Right hindlimb (tissue), 1 donor: ENCODE measurements around the gene STIM2.

ENCODE experiments used
- DNase-seq: peaks from one replicate; pipeline ENCODE4 v3.0.0-alpha.2; 2018

The STIM2 gene

DNA sequence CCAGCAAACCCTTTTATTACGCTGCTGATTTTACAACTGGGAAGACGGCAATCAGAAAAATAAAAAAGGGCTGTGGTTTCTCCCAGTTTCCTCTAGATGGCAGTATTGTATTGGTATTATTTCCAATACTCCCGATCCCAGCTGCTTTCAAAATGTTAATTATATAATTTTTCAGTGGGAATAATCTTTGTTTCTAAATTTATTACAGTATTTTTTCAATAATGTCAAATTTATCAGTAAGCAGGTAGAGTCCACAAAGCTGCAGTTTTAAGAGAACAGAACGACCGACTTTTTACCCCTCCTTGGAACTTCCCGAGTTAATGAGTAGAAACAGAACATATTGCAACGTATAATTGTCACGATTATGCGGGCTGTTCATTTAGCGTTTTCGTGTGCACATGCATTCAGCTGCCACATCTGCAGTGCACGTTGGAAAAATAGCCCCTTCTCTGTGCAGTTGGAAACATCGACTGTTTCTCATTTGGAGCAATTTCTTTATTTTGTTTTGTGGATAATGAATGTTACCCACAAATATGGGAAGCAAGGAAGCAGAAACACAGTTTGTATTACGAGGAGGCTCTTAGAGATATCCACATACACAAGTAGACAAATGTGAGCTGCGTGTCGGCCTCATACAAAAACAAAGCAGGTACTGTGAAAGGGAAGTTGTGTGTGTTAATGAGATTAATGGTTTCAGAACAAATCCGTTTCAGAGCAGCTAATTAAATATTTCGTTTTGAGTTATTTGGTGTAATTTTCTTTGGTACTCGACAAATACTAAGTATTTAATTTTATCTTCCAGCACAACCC is 188.0 kb downstream of the STIM2 start:
- DNase-seq = no peak

DNA sequence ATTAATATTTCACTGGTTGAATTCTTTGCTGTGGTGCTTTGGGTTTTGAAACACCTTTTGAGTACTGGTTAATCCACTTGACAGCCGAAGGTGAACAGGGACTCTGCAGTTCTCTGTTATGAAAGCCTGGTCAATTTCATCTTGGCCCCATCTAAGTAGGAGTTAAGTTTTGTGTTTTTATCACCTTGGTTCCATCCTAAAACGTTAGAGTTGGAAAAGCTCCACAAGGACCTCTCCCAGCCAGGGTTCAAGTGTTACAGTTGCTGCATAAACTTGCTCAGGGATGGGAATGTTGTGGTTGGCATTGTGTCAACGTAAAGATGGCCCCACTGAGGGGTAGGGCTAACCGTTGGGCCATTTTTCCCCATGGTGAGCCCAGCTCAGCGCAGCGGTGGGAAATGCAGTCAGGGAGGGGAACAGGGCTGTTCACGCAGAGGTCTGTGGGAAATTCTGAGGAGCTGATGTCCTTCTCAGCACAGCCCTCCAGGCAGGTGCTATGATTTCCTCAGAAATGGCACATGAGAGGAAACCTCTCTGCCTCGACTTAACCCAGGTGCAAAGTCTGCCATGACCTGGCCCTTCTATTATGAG is 188.7 kb downstream of the STIM2 start:
- DNase-seq = no peak

GRCh38 chr4:27050731-27051130 is 190.1 kb downstream of the STIM2 start:
- DNase-seq = no peak

- no peak for DNase-seq
Measured at GRCh38 chr4:27055221-27055760, 194.7 kb downstream of the STIM2 start.

DNA sequence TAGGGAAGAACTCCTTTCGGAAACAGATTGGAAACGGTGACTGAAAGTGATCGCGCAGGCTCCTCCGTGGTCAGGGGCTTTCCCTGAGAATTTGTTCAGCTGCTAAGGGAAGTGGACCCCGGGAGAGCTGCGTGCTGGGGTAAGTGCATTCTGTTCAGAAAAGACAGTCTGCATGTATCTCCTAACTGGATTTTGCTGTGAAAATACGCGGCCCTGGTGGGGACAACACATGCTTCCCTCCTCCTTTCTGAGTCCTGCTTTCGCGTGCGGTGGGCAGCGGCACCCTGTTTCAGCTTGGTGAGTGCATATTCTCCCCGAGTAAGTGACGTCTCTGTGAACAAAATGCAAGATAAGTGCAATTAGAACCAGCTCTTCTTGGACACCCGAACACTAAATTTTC is 195.6 kb downstream of the STIM2 start:
- no peak for DNase-seq

GRCh38 chr4:27057053-27057452 is 196.4 kb downstream of the STIM2 start:
- DNase-seq = no peak

- DNase-seq = no peak
Measured at GRCh38 chr4:27057662-27058061, 197.0 kb downstream of the STIM2 start.

- no peak for DNase-seq
Measured at GRCh38 chr4:27058819-27059406, 198.3 kb downstream of the STIM2 start.

DNA sequence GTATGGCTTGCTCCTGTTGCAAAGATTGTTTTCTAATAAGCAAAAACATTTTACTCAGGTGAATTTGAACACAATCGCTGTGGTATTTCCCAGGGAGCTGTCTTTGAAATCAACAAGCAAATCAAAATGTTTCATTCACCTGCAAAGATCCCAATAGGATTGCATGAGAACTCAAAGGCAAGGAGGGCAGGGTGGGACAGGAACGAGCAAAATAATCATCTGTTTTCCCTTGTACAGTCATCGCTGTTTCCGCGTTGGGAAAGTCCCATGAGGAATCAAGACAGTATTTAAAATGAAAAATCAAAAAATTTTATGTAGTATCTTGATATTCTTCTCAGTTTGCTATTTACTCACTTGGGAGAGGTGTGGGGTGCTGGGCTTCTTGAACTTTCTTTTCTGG is 198.8 kb downstream of the STIM2 start:
- DNase-seq = no peak

DNA sequence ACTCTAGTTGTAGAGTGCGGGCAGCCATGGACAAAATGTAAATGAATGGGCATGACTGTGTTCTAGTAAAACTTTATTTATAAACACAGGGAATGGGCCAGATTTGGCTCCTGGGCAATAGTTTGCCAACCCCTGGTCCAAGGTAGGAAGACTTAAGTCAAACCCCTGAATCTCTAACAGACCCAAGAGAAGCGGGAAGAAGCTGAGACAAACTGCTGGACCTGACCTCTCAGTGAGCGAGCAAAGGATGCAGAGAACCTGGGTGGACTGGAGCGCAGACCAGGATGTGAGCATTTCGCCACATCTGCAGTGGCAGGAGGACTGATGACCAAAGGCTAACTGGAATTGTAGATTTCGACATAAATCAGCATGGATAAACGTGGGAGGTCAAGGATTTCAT is 201.6 kb downstream of the STIM2 start:
- DNase-seq = no peak

- DNase-seq = no peak
Measured at GRCh38 chr4:27066591-27066990, 205.9 kb downstream of the STIM2 start.

GRCh38 chr4:27068151-27068867 is 207.7 kb downstream of the STIM2 start:
- no peak for DNase-seq
